Measurements from ENCODE around the gene DNAJB9.

DNAJB9 gene

GRCh38 chr7:108600399-108600798 lies 30.7 kb downstream of the DNAJB9 start:
- ATAC-seq (ENCODE audit: insufficient read depth, low read depth) (no peak), DNase-seq (no peak)
- H3K36me3 ChIP-seq (ENCODE audit: insufficient read depth, low read length): no peaks in the 10 kb centered on the region
- H3K4me1 ChIP-seq (ENCODE audit: insufficient read depth, low read length): no peaks in the 10 kb centered on the region
- no peaks in the 10 kb centered on the region for H3K27me3 ChIP-seq (ENCODE audit: insufficient read depth, low read length, poor library complexity)
- H4K20me1 ChIP-seq (ENCODE audit: insufficient read depth, low read length): no peaks in the 10 kb centered on the region
- no peak for TF ChIP-seq EZH2 (IDR thresholded peaks at IDR 0.05; ENCODE audit: borderline replicate concordance, low read depth, low read length, severe bottlenecking)
- TF ChIP-seq CTCF (IDR thresholded peaks at IDR 0.05; ENCODE audit: borderline replicate concordance, extremely low read depth, low read length, poor library complexity, severe bottlenecking): no peak
- H3K79me2 ChIP-seq (ENCODE audit: insufficient read depth, low read length): no peaks in the 10 kb centered on the region
- H3K4me3 ChIP-seq (ENCODE audit: low read depth in 1 of 2, low read length in 2 of 2): no peak overlapping the region
- no peak overlapping the region for H2AFZ ChIP-seq (ENCODE audit: low read depth, low read length)
- H3K4me2 ChIP-seq (ENCODE audit: insufficient read depth, low read length): no peak overlapping the region
- H3K9me3 ChIP-seq (ENCODE audit: insufficient read depth, low read length, severe bottlenecking): no peaks in the 10 kb centered on the region
- H3K27ac ChIP-seq (ENCODE audit: low read length): no peak overlapping the region
- H3K9ac ChIP-seq (ENCODE audit: low read depth, low read length): no peak overlapping the region

GRCh38 chr7:108603656-108604306 lies 34.1 kb downstream of the DNAJB9 start:
- H3K27me3 ChIP-seq (ENCODE audit: insufficient read depth, low read length, poor library complexity): no peaks in the 10 kb centered on the region
- no peak overlapping the region for H3K4me2 ChIP-seq (ENCODE audit: insufficient read depth, low read length)
- H3K4me1 ChIP-seq (ENCODE audit: insufficient read depth, low read length): no peaks in the 10 kb centered on the region
- H4K20me1 ChIP-seq (ENCODE audit: insufficient read depth, low read length): no peaks in the 10 kb centered on the region
- no peaks in the 10 kb centered on the region for H3K36me3 ChIP-seq (ENCODE audit: insufficient read depth, low read length)
- no peak overlapping the region for H3K9ac ChIP-seq (ENCODE audit: low read depth, low read length)
- no peaks in the 10 kb centered on the region for H3K79me2 ChIP-seq (ENCODE audit: insufficient read depth, low read length)
- no peak overlapping the region for H2AFZ ChIP-seq (ENCODE audit: low read depth, low read length)
- TF ChIP-seq CTCF (IDR thresholded peaks at IDR 0.05; ENCODE audit: borderline replicate concordance, extremely low read depth, low read length, poor library complexity, severe bottlenecking): no peak
- no peak for TF ChIP-seq EZH2 (IDR thresholded peaks at IDR 0.05; ENCODE audit: borderline replicate concordance, low read depth, low read length, severe bottlenecking)
- no peaks in the 10 kb centered on the region for H3K9me3 ChIP-seq (ENCODE audit: insufficient read depth, low read length, severe bottlenecking)
- no peak for ATAC-seq (ENCODE audit: insufficient read depth, low read depth)
- DNase-seq: no peak
- H3K4me3 ChIP-seq (ENCODE audit: low read depth in 1 of 2, low read length in 2 of 2): no peak overlapping the region
- no peak overlapping the region for H3K27ac ChIP-seq (ENCODE audit: low read length)

GRCh38 chr7:108604307-108605077 lies 34.8 kb downstream of the DNAJB9 start:
- H3K4me3 ChIP-seq (ENCODE audit: low read depth in 1 of 2, low read length in 2 of 2): no peak overlapping the region
- no peaks in the 10 kb centered on the region for H4K20me1 ChIP-seq (ENCODE audit: insufficient read depth, low read length)
- H3K9ac ChIP-seq (ENCODE audit: low read depth, low read length): no peak overlapping the region
- H3K9me3 ChIP-seq (ENCODE audit: insufficient read depth, low read length, severe bottlenecking): no peaks in the 10 kb centered on the region
- no peaks in the 10 kb centered on the region for H3K4me1 ChIP-seq (ENCODE audit: insufficient read depth, low read length)
- no peak for DNase-seq
- no peaks in the 10 kb centered on the region for H3K36me3 ChIP-seq (ENCODE audit: insufficient read depth, low read length)
- TF ChIP-seq CTCF (IDR thresholded peaks at IDR 0.05; ENCODE audit: borderline replicate concordance, extremely low read depth, low read length, poor library complexity, severe bottlenecking): no peak
- no peak for TF ChIP-seq EZH2 (IDR thresholded peaks at IDR 0.05; ENCODE audit: borderline replicate concordance, low read depth, low read length, severe bottlenecking)
- no peaks in the 10 kb centered on the region for H3K79me2 ChIP-seq (ENCODE audit: insufficient read depth, low read length)
- no peak for ATAC-seq (ENCODE audit: insufficient read depth, low read depth)
- no peak overlapping the region for H2AFZ ChIP-seq (ENCODE audit: low read depth, low read length)
- no peaks in the 10 kb centered on the region for H3K27me3 ChIP-seq (ENCODE audit: insufficient read depth, low read length, poor library complexity)
- H3K27ac ChIP-seq (ENCODE audit: low read length): no peak overlapping the region
- H3K4me2 ChIP-seq (ENCODE audit: insufficient read depth, low read length): no peak overlapping the region
